GM20000 (cell line): ENCODE data around the gene ITGA6.

Experiments used
- DNase-seq: peaks from one replicate; pipeline ENCODE4 v3.0.0; 2012; ENCODE audit warnings: low spot score
- TF ChIP-seq, protein P1 (sequence below): IDR thresholded peaks from 2 replicates; pipeline ENCODE4 v1.5.1; 2012; ENCODE audit warnings: mild to moderate bottlenecking, control low read depth; ENCODE audit errors: extremely low read depth, missing control alignments

ITGA6 gene

DNA sequence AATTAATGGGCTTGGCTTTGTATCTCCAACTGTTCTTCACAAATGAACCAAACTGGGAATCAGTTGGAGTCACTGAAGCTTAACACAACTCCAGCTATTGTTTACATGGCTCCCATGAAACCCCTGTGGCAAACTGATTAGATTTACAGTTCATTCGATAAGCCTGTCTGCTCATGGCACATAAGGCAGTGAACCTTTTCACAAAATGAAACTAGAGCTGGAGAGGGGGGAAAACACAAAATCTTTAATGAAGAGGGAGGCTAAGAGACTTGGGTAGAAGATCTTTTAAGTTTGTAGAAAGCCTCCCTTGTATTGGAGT, 11.6 kb upstream of the ITGA6 start:
- no peak for DNase-seq
- TF ChIP-seq, protein P1, sequence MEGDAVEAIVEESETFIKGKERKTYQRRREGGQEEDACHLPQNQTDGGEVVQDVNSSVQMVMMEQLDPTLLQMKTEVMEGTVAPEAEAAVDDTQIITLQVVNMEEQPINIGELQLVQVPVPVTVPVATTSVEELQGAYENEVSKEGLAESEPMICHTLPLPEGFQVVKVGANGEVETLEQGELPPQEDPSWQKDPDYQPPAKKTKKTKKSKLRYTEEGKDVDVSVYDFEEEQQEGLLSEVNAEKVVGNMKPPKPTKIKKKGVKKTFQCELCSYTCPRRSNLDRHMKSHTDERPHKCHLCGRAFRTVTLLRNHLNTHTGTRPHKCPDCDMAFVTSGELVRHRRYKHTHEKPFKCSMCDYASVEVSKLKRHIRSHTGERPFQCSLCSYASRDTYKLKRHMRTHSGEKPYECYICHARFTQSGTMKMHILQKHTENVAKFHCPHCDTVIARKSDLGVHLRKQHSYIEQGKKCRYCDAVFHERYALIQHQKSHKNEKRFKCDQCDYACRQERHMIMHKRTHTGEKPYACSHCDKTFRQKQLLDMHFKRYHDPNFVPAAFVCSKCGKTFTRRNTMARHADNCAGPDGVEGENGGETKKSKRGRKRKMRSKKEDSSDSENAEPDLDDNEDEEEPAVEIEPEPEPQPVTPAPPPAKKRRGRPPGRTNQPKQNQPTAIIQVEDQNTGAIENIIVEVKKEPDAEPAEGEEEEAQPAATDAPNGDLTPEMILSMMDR: no peak

DNA sequence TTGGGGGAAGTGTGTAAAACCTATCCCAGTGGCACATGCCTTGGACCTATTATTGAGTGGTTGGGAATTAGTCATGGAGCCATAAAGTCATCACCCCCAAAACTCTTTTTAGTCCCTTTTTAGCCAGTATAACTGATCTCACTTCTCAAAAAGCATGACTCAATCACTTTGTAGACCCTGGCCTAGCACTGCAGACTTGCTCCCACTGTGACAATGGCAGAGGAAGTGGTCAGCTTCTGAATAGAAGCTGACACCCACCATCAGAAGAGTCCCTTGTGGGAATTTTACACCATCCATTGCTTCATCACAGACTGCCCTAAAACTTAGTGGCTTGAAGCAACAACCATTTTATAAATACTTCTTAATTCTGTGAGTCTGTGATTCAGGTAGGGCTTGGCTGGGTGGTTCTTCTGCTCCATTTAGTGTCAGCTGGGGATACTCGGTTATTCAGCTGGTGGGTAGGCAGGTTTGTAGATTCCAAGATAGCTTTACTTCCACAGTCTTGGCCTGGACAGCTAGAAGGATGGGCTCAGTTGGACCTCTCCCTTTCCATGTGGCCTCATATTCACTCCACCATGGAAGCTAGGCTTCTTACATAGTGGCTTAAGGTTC, 10.8 kb upstream of the ITGA6 start:
- DNase-seq: no peak

GRCh38 chr2:172420216-172420615, 7.2 kb upstream of the ITGA6 start:
- TF ChIP-seq, protein P1: no peak
- DNase-seq: no peak

More for the DNA sequence above, 10.8 kb upstream of the ITGA6 start:
- TF ChIP-seq, protein P1: no peak

DNA sequence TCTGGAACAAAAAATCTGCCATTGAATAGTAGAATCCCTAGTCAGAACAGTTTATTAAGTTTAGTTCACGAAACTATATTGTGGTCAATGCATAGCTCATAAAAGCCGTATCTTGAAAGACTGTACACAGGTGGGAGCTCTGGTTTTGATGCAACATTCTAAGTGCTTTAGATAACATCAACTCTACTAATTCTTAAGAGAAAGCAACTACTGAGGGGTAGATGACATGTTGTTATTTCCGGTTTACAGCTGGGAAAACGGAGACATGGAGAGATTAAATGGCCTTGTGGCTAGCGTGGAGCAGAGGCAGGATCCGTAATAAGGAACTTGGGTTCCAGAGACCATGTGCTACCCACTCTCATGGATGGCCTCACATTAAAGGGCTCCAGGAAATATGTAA, 4.2 kb upstream of the ITGA6 start:
- TF ChIP-seq, protein P1: no peak
- no peak for DNase-seq

- TF ChIP-seq, protein P1: no peak
- no peak for DNase-seq
These were observed 2.0 kb upstream of the ITGA6 start for GRCh38 chr2:172425336-172425735.

DNA sequence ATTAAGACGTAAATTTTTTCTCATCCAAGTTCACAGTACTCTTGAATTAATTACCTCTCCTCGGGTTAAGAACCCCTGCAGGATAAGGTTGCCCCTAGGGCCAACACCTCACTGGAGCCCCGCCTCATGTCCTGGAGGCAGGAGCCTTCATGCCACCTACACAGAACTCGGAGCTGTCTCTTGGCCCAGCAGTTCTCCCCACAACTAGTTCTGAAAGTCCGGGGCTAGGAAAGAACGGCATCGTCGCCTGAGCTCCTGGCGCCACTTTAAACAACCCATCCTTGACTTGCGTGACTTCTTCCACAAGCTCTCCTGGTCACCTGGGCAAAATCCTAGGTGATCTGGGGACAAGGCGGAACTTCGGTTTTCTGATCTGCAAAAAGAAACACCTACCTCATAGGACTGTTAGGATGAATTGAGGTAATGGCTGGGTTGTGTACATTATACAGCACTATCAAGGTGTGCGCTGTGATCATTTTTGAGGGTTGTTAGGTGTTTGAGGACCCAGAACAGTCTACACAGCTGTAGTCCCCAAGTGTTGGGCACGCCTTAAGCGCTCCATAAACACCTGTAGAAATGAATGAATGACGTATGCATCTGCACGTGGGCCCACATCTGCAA, 641 bp upstream of the ITGA6 start:
- TF ChIP-seq, protein P1: no peak
- DNase-seq: no peak

- DNase-seq: no peak
- TF ChIP-seq, protein P1: no peak
These were observed 825 bp downstream of the ITGA6 start for GRCh38 chr2:172427990-172428831.
